GM12878 (cell line): ENCODE results near the gene ZNF689. TPM values are rescaled to one million over a fixed set of nuclear protein-coding genes. Genes with fewer than 3 reads are reported as not detected.

Source experiments
- ATAC-seq: fragments of 200-7000 bp; cut with Tn5 transposase; 3 replicates; pipeline ENCODE4 v1.9.1; 2020; ENCODE audit warnings: mild to moderate bottlenecking, moderate library complexity
- BruUV-seq: library from RNA; stranded (reverse); fragments of 400-500 nt; replicated peaks from 2 replicates; lab custom pipeline; 2021; lab: Mats Ljungman, UMichigan
- CTCF ChIA-PET: fragments of 300-600 bp; sonication (Branson Sonifier 250); formaldehyde crosslinking; extraction: SDS; loops from one replicate; lab custom pipeline; 2021; ENCODE audit warnings: inconsistent platforms; lab: Yijun Ruan, JAX
- POLR2A ChIA-PET: fragments of 350-600 bp; formaldehyde crosslinking; extraction: SDS; loops from one replicate; lab custom pipeline; 2021; ENCODE audit warnings: inconsistent platforms; lab: Charles Lee
- RAD21 ChIA-PET: fragments of 300-600 bp; sonication (Branson Sonifier 250); formaldehyde crosslinking; loops from one replicate; lab custom pipeline; 2023; ENCODE audit warnings: antibody characterized with exemption; ENCODE audit not compliant: unreplicated experiment; lab: Charles Lee
- SMC1A ChIA-PET: fragments of 300-600 bp; sonication (Branson Sonifier 250); formaldehyde crosslinking; loops from one replicate; lab custom pipeline; 2023; ENCODE audit not compliant: unreplicated experiment, uncharacterized antibody; lab: Charles Lee
- DNase-seq: peaks from one replicate; pipeline ENCODE4 v3.0.0-alpha.2; 2011; ENCODE audit warnings: low read depth, low spot score
- FAIRE-seq: peaks from 3 replicates; lab custom pipeline; 2011; peaks lifted over from hg19 to GRCh38; lab: Jason Lieb, UNC
- H2AFZ ChIP-seq: 2 replicates; pipeline ENCODE4 v1.6.0; 2011; ENCODE audit warnings: low read depth, low read length, control low read depth; ENCODE audit not compliant: control insufficient read depth
- H3K27ac ChIP-seq: 2 replicates; pipeline ENCODE4 v1.5.1; 2011; ENCODE audit warnings: control low read depth; ENCODE audit not compliant: control insufficient read depth, insufficient read depth
- H3K27me3 ChIP-seq, 2 experiments: replicated peaks in 1 of 2; 2 replicates each; pipeline versions ENCODE4 v1.6.0 to v1.6.1; 2011; ENCODE audit warnings: low read length in 1 of 2; ENCODE audit not compliant: control insufficient read depth in 2 of 2, insufficient read depth in 2 of 2
- H3K36me3 ChIP-seq, 2 experiments: 2 replicates each; pipeline ENCODE4 v1.5.1; 2011; ENCODE audit warnings: low read length in 1 of 2; ENCODE audit not compliant: control insufficient read depth in 2 of 2, insufficient read depth in 2 of 2
- H3K4me1 ChIP-seq: 2 replicates; pipeline ENCODE4 v1.6.1; 2011; ENCODE audit warnings: mild to moderate bottlenecking, low read length, moderate library complexity, mixed read lengths; ENCODE audit not compliant: control insufficient read depth, insufficient read depth
- H3K4me2 ChIP-seq: 2 replicates; pipeline ENCODE4 v1.6.0; 2011; ENCODE audit warnings: control low read depth; ENCODE audit not compliant: control insufficient read depth, insufficient read depth
- H3K4me3 ChIP-seq: fragments of 200-600 bp; sonication (generic); 2 replicates; pipeline ENCODE4 v1.5.1; 2016
- H3K79me2 ChIP-seq: 2 replicates; pipeline ENCODE4 v1.6.0; 2011; ENCODE audit warnings: low read length; ENCODE audit not compliant: control insufficient read depth, insufficient read depth
- H3K9ac ChIP-seq: 2 replicates; pipeline ENCODE4 v1.8.0; 2011; ENCODE audit warnings: low read length, control low read depth, mixed read lengths; ENCODE audit not compliant: control insufficient read depth, insufficient read depth
- H3K9me3 ChIP-seq: replicated peaks from 3 replicates; pipeline ENCODE4 v1.5.1; 2011; ENCODE audit warnings: mild to moderate bottlenecking, low read length; ENCODE audit not compliant: control insufficient read depth, insufficient read depth
- H4K20me1 ChIP-seq: 2 replicates; pipeline ENCODE4 v1.6.0; 2011; ENCODE audit not compliant: control insufficient read depth, insufficient read depth
- CBX3 ChIP-seq: fragments of 200-600 bp; sonication (generic); IDR thresholded peaks from 2 replicates; pipeline ENCODE4 v1.6.1; 2016; ENCODE audit warnings: low read depth, borderline replicate concordance
- CHD2 ChIP-seq: IDR thresholded peaks from 2 replicates; pipeline ENCODE4 v1.6.1; 2011; ENCODE audit warnings: low read depth, low read length, improper control_type of control experiment, borderline replicate concordance
- FOXK2 ChIP-seq: fragments of 450-650 bp; IDR thresholded peaks from 2 replicates; pipeline ENCODE4 v1.6.1; 2017; ENCODE audit warnings: mild to moderate bottlenecking, moderate library complexity
- HCFC1 ChIP-seq: fragments of 150-350 bp; IDR thresholded peaks from 2 replicates; pipeline ENCODE4 v1.6.1; 2014; ENCODE audit warnings: low read length
- IKZF1 ChIP-seq: fragments of 450-650 bp; conservative IDR thresholded peaks from 2 replicates; pipeline ENCODE4 v1.6.1; 2017; ENCODE audit warnings: antibody characterized with exemption, mild to moderate bottlenecking
- LARP7 ChIP-seq: fragments of 450-650 bp; IDR thresholded peaks from 2 replicates; pipeline ENCODE4 v1.6.1; 2017; ENCODE audit warnings: mild to moderate bottlenecking
- MTA3 ChIP-seq: IDR thresholded peaks from 2 replicates; pipeline ENCODE4 v1.6.1; 2012; ENCODE audit warnings: low read length, inconsistent platforms, borderline replicate concordance
- MXI1 ChIP-seq: fragments of 150-350 bp; IDR thresholded peaks from 2 replicates; pipeline ENCODE4 v1.6.1; 2011; ENCODE audit warnings: low read depth, mild to moderate bottlenecking, inconsistent platforms, low read length, improper control_type of control experiment
- NFYB ChIP-seq: IDR thresholded peaks from 2 replicates; pipeline ENCODE4 v1.6.1; 2011; ENCODE audit warnings: low read depth, mild to moderate bottlenecking, low read length, improper control_type of control experiment, moderate library complexity; ENCODE audit not compliant: insufficient read depth
- NR2C1 ChIP-seq: fragments of 450-650 bp; IDR thresholded peaks from 2 replicates; pipeline ENCODE4 v1.6.1; 2017; ENCODE audit warnings: antibody characterized with exemption, mild to moderate bottlenecking, moderate library complexity
- NR2F1 ChIP-seq: fragments of 450-650 bp; conservative IDR thresholded peaks from 2 replicates; pipeline ENCODE4 v1.6.1; 2017; ENCODE audit warnings: mild to moderate bottlenecking
- SIN3A ChIP-seq: IDR thresholded peaks from 2 replicates; pipeline ENCODE4 v1.6.1; 2012; ENCODE audit warnings: low read depth, low read length, improper control_type of control experiment
- SMC3 ChIP-seq: IDR thresholded peaks from 2 replicates; pipeline ENCODE4 v1.6.1; 2011; ENCODE audit warnings: low read length, improper control_type of control experiment, borderline replicate concordance
- SPI1 ChIP-seq: IDR thresholded peaks from 2 replicates; pipeline ENCODE4 v1.6.1; 2011; ENCODE audit warnings: low read depth, mild to moderate bottlenecking, low read length, moderate library complexity, borderline replicate concordance; ENCODE audit not compliant: insufficient read depth
- SRF ChIP-seq, 2 experiments: IDR thresholded peaks; 2 replicates each; pipeline ENCODE4 v1.6.1; 2011; ENCODE audit warnings: low read depth in 2 of 2, low read length in 2 of 2, mild to moderate bottlenecking in 1 of 2, moderate library complexity in 1 of 2
- TCF12 ChIP-seq: IDR thresholded peaks from 2 replicates; pipeline ENCODE4 v1.6.1; 2011; ENCODE audit warnings: low read depth, mild to moderate bottlenecking, low read length
- TCF3 ChIP-seq: IDR thresholded peaks from 2 replicates; pipeline ENCODE4 v1.6.1; 2012; ENCODE audit warnings: low read depth, mild to moderate bottlenecking, low read length, borderline replicate concordance; ENCODE audit not compliant: insufficient read depth
- ZNF384 ChIP-seq: IDR thresholded peaks from 2 replicates; pipeline ENCODE4 v1.6.1; 2012; ENCODE audit warnings: low read depth, mild to moderate bottlenecking, low read length, improper control_type of control experiment, borderline replicate concordance
- WGBS: methylation state at CpG from one replicate; pipeline ENCODE4 v1.1.6; 2016; ENCODE audit warnings: low lambda C conversion rate; ENCODE audit not compliant: insufficient replicate concordance, insufficient coverage; ENCODE audit errors: missing lambda C conversion rate; 5-methylcytosine and 5-hydroxymethylcytosine counted together
- in situ Hi-C: fragments of 300-500 bp; cut with MboI; formaldehyde crosslinking; loops from 9 replicates; pipeline ENCODE4 v1.14.3; 2018; ENCODE audit warnings: mixed read lengths
- intact Hi-C: fragments of 100-400 bp; cut with micrococcal nuclease; formaldehyde crosslinking; loops from one replicate; pipeline ENCODE4 v1.14.2; 2022; ENCODE audit not compliant: unreplicated experiment
- polyA plus RNA-seq, 11 experiments: library from polyadenylated mRNA; depleted of rRNA in 4 of 11; unstranded in 6 of 11; stranded (reverse) in 5 of 11; fragments of >200 nt; fragmentation: Nextera tagmentation in 4 of 11; fragmentation: Illumina TruSeq in 1 of 11; extraction: Ambion mirVana in 4 of 11; extraction: Trizol in 1 of 11; gene quantifications; 1 replicate in 1 of 11; 2 replicates in 10 of 11; pipeline versions ENCODE4 v1.2.1 to v1.2.3, GENCODE V29; 2011 to 2016; ENCODE audit warnings: inconsistent platforms in 2 of 11, missing spikeins in 2 of 11, low read depth in 1 of 11
- total RNA-seq, 4 experiments: library from RNA; depleted of rRNA in 3 of 4; stranded (reverse); fragments of >200 nt in 3 of 4; fragmentation: Illumina TruSeq in 1 of 4; extraction: Trizol in 1 of 4; gene quantifications; 2 replicates each; pipeline versions ENCODE4 v1.2.1 to v1.2.3, GENCODE V29; 2013 to 2021
- TF ChIP-seq, protein P1 (sequence below), 3 experiments: IDR thresholded peaks in 2 of 3; conservative IDR thresholded peaks in 1 of 3; 2 replicates each; pipeline ENCODE4 v1.5.1; 2011; ENCODE audit warnings: low read depth in 3 of 3, low read length in 3 of 3, mild to moderate bottlenecking in 3 of 3, control low read depth in 2 of 3, moderate library complexity in 2 of 3, inconsistent platforms in 1 of 3, mixed read lengths in 1 of 3; ENCODE audit not compliant: control insufficient read depth in 2 of 3, insufficient read depth in 1 of 3; ENCODE audit errors: extremely low read depth in 1 of 3
- TF ChIP-seq, protein P2 (sequence below): fragments of 450-650 bp; IDR thresholded peaks from 2 replicates; pipeline ENCODE4 v1.6.1; 2016; ENCODE audit warnings: mild to moderate bottlenecking

ZNF689 gene
- total and polyA plus RNA-seq, 10 of the 15 experiments (the other 5 are each of a cell fraction or from before 2014, with no cell fraction given): 4.7 to 13.2 (median 8.5) TPM

DNA sequence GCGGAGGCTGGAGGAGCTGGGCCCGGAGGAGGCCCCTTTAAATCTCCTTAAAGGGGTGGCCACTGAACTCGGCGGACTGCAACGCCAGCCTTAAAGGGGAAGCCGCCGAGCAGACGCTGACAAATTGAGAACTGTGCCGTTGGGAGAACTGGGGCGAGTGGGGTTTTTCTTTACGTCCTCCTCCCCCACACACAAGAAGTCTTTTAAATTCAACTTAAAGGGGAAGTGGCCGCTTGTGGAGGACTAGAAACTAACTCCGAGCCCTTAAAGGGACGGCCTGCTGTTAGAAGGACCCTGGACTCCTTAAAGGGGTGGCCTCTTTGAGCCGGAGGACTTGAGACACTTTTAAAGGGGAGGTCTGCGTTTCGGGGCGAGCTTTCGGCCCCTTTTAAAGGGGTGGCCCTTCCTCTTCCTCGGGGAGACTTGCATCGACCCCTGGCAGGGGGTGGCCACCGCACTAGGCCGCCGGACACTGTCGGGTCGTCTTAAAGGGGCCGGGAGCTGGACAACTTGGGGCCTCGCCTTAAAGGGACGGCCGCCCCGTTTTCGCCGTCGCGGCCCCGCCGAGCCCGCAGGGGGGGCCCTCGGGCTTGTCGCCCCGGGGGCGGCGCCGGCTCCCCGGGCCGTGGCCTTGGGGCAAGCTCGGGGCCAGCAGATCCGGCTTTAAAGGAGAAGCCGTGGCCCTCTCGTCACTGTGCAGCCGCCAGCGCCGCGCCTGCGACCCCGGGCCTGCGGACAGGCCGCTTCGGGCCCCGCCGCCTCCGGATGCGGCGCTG lies 48.7 kb upstream of the ZNF689 start:
- BruUV-seq: TSS peak; percentile 72
- Histone ChIP-seq H2AFZ (peak overlapping the region; percentile 63), H3K4me1 (peaks cover 22% of the 10 kb centered on the region), H3K4me2 (peak overlapping the region; percentile 51; the same call in 1 of the 2 replicates), H3K9ac (peak overlapping the region; percentile 90), H3K4me3 (peak overlapping the region; percentile 89), H3K27me3 (no peaks in the 10 kb centered on the region), H3K79me2 (peaks cover 47% of the 10 kb centered on the region), H3K9me3 (no peaks in the 10 kb centered on the region; the same call in 2 of the 3 replicates), H3K27ac (peak overlapping the region; percentile 98), H3K36me3 (peaks cover 20 to 36% of the 10 kb centered on the region in 2 experiments), H4K20me1 (0 out of 2 replicates have a peak, but pooled peaks cover 4% of the 10 kb centered on the region)
- in situ Hi-C loops (loop anchor here (25.0 kb wide), 1 partner anchor 1228 kb away; no protein-coding TSS in a partner anchor), intact Hi-C loops (loop anchor here (1.0 to 10.0 kb wide), 6 partner anchors 9 to 266 kb away; partner anchors contain the start of genes BCL7C, CFAP119, CTF1 and FBXL19)
- no peak for FAIRE-seq
- peak; percentile 90 for DNase-seq
- CTCF ChIA-PET: interaction anchor here (0.5 to 4.8 kb wide), 13 partner anchors 9 to 474 kb away, joined by 3 to 61 read pairs (median 6); partner anchors contain the start of genes DCTPP1, PRR14 and TBC1D10B
- SMC1A ChIA-PET: interaction anchor here (0.6 to 4.6 kb wide), 11 partner anchors 9 to 221 kb away, joined by 3 to 80 read pairs (median 3); partner anchors contain the start of genes PRR14 and ZNF747
- POLR2A ChIA-PET: interaction anchor here (0.6 to 4.8 kb wide), 15 partner anchors 8 to 516 kb away, joined by 3 to 36 read pairs (median 5); partner anchors contain the start of genes DCTPP1, PRR14, SEPHS2 and SRCAP
- ATAC-seq: peak; percentile 28
- under 1% methylated on average over 63 of the region's 64 CpGs for WGBS
- RAD21 ChIA-PET: interaction anchor here (0.8 to 4.4 kb wide), 14 partner anchors 8 to 249 kb away, joined by 3 to 64 read pairs (median 4); partner anchors contain the start of genes DCTPP1, PHKG2, PRR14 and SRCAP
- no peak for TF ChIP-seq TCF3
- peak; percentile 96; the same call in 1 of the 2 replicates for TF ChIP-seq LARP7
- no peak for TF ChIP-seq CBX3
- peak; percentile 74 for TF ChIP-seq NR2F1
- no peak for TF ChIP-seq SRF (IDR thresholded peaks at IDR 0.05; ENCODE audit: low read depth in 2 of 2, low read length in 2 of 2)
- TF ChIP-seq MTA3: no peak
- 0 out of 2 replicates have a peak, but pooled peaks have one; percentile 26 for TF ChIP-seq CHD2
- TF ChIP-seq SIN3A: no peak; the same call in 1 of the 2 replicates
- TF ChIP-seq ZNF384: no peak
- TF ChIP-seq SMC3: no peak
- TF ChIP-seq, protein P1, sequence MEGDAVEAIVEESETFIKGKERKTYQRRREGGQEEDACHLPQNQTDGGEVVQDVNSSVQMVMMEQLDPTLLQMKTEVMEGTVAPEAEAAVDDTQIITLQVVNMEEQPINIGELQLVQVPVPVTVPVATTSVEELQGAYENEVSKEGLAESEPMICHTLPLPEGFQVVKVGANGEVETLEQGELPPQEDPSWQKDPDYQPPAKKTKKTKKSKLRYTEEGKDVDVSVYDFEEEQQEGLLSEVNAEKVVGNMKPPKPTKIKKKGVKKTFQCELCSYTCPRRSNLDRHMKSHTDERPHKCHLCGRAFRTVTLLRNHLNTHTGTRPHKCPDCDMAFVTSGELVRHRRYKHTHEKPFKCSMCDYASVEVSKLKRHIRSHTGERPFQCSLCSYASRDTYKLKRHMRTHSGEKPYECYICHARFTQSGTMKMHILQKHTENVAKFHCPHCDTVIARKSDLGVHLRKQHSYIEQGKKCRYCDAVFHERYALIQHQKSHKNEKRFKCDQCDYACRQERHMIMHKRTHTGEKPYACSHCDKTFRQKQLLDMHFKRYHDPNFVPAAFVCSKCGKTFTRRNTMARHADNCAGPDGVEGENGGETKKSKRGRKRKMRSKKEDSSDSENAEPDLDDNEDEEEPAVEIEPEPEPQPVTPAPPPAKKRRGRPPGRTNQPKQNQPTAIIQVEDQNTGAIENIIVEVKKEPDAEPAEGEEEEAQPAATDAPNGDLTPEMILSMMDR (IDR thresholded peaks at IDR 0.05 in 2 of 3, conservative IDR thresholded peaks at IDR 0.05 in 1 of 3; ENCODE audit: control insufficient read depth in 2 of 3, extremely low read depth in 1 of 3, insufficient read depth in 1 of 3, low read depth in 3 of 3, low read length in 3 of 3): peak in 2 of 3 experiments; percentile 18 to 27; a peak in 3 of 6 replicates
- peak; percentile 8 for TF ChIP-seq MXI1
- peak; percentile 18; the same call in 1 of the 2 replicates for TF ChIP-seq NR2C1
- TF ChIP-seq IKZF1: peak; percentile 59
- TF ChIP-seq, protein P2, sequence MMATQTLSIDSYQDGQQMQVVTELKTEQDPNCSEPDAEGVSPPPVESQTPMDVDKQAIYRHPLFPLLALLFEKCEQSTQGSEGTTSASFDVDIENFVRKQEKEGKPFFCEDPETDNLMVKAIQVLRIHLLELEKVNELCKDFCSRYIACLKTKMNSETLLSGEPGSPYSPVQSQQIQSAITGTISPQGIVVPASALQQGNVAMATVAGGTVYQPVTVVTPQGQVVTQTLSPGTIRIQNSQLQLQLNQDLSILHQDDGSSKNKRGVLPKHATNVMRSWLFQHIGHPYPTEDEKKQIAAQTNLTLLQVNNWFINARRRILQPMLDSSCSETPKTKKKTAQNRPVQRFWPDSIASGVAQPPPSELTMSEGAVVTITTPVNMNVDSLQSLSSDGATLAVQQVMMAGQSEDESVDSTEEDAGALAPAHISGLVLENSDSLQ: 0 out of 2 replicates have a peak, but pooled peaks have one; percentile 0
- 0 out of 2 replicates have a peak, but pooled peaks have one; percentile 8 for TF ChIP-seq NFYB
- peak; percentile 77; the same call in 1 of the 2 replicates for TF ChIP-seq SPI1
- TF ChIP-seq HCFC1: peak; percentile 31; the same call in 1 of the 2 replicates
- no peak for TF ChIP-seq TCF12
- 0 out of 2 replicates have a peak, but pooled peaks have one; percentile 7 for TF ChIP-seq FOXK2
